Endodermal cell (in vitro differentiated cells): Measurements from ENCODE around the gene OCA2. TPM values are rescaled to one million over a fixed set of nuclear protein-coding genes. Genes with fewer than 3 reads are reported as not detected.

Source experiments
- DNase-seq: peaks from one replicate; pipeline ENCODE4 v3.0.0-alpha.2; 2017
- H3K27ac ChIP-seq: 2 replicates; pipeline ENCODE4 v1.5.1; 2013; ENCODE audit warnings: mild to moderate bottlenecking, low read depth, low read length, moderate library complexity
- H3K27me3 ChIP-seq: 2 replicates; pipeline ENCODE4 v1.6.1; 2013; ENCODE audit warnings: mild to moderate bottlenecking, low read length, moderate library complexity; ENCODE audit not compliant: insufficient read depth, control insufficient read depth, poor library complexity, severe bottlenecking
- H3K36me3 ChIP-seq: 2 replicates; pipeline ENCODE4 v1.7.0; 2013; ENCODE audit warnings: mild to moderate bottlenecking, low read length, moderate library complexity; ENCODE audit not compliant: control insufficient read depth, insufficient read depth
- H3K4me1 ChIP-seq: one replicate; pipeline ENCODE4 v1.7.0; 2013; ENCODE audit warnings: low read length; ENCODE audit not compliant: control insufficient read depth, insufficient read depth
- H3K4me3 ChIP-seq: 2 replicates; pipeline ENCODE4 v1.5.1; 2013; ENCODE audit warnings: mild to moderate bottlenecking, low read length, moderate library complexity
- H3K9ac ChIP-seq: 2 replicates; pipeline ENCODE4 v1.6.1; 2013; ENCODE audit warnings: mild to moderate bottlenecking, low read length, moderate library complexity; ENCODE audit not compliant: poor library complexity, severe bottlenecking; ENCODE audit errors: extremely low read depth
- H3K9me3 ChIP-seq: 2 replicates; pipeline ENCODE4 v1.6.1; 2013; ENCODE audit warnings: mild to moderate bottlenecking, low read length, moderate library complexity; ENCODE audit not compliant: control insufficient read depth
- H3K27ac Mint-ChIP-seq: 2 replicates; pipeline ENCODE4 v1.8.0; 2020; ENCODE audit warnings: mixed read lengths
- H3K27me3 Mint-ChIP-seq: 2 replicates; pipeline ENCODE4 v1.8.0; 2021; ENCODE audit warnings: mild to moderate bottlenecking, mixed read lengths; ENCODE audit not compliant: insufficient read depth
- H3K36me3 Mint-ChIP-seq: 2 replicates; pipeline ENCODE4 v1.8.0; 2020; ENCODE audit warnings: low read depth, mixed read lengths
- H3K4me1 Mint-ChIP-seq: 2 replicates; pipeline ENCODE4 v1.8.0; 2020; ENCODE audit warnings: mixed read lengths
- H3K4me3 Mint-ChIP-seq: 2 replicates; pipeline ENCODE4 v1.8.0; 2020; ENCODE audit warnings: mild to moderate bottlenecking, moderate library complexity, mixed read lengths
- H3K9me3 Mint-ChIP-seq: 2 replicates; pipeline ENCODE4 v1.8.0; 2020; ENCODE audit warnings: mild to moderate bottlenecking, mixed read lengths
- CTCF ChIP-seq: fragments of 200-600 bp; sonication (generic); conservative IDR thresholded peaks from 2 replicates; pipeline ENCODE4 v1.5.0; 2021; ENCODE audit warnings: antibody characterized with exemption, mild to moderate bottlenecking
- WGBS, 2 experiments: methylation state at CpG; one replicate each; pipeline versions ENCODE4 v1.1.5 to v1.1.7; 2013; ENCODE audit warnings: missing lambda C conversion rate in 2 of 2, mixed read lengths in 1 of 2; ENCODE audit not compliant: insufficient coverage in 1 of 2, insufficient read length in 1 of 2; 5-methylcytosine and 5-hydroxymethylcytosine counted together
- total RNA-seq, 2 donors: library from RNA; stranded (reverse); fragmentation: NEBNext Ultra II Directional in 1 of 2; extraction: Animal tissue kit (Norgen Biotek cat#: 25700) in 1 of 2; gene quantifications; 2 replicates in 1 of 2; 3 replicates in 1 of 2; pipeline ENCODE4 v1.2.1, GENCODE V29; 2021

OCA2 gene
- total RNA-seq, 2 donors from 2014 or later: 0.29 to 0.84 TPM

- H3K27me3 ChIP-seq: no peaks in the 10 kb centered on the region
- Mint-ChIP-seq H3K27me3 (peaks cover 3% of the 10 kb centered on the region), H3K9me3 (no peaks in the 10 kb centered on the region), H3K36me3 (no peaks in the 10 kb centered on the region), H3K4me3 (no peak overlapping the region), H3K4me1 (no peaks in the 10 kb centered on the region), H3K27ac (no peak overlapping the region)
- no peaks in the 10 kb centered on the region for H3K9me3 ChIP-seq
- TF ChIP-seq CTCF: no peak
- no peak overlapping the region for H3K9ac ChIP-seq
- no peak for DNase-seq
- H3K36me3 ChIP-seq: no peaks in the 10 kb centered on the region
- 95% methylated on average over 18 to 30 of the region's 30 CpGs for WGBS, 2 experiments
- H3K4me3 ChIP-seq: no peak overlapping the region
- H3K4me1 ChIP-seq: no peaks in the 10 kb centered on the region
- no peak overlapping the region for H3K27ac ChIP-seq
These were observed 294.4 kb downstream of the OCA2 start for GRCh38 chr15:27804569-27805260.

GRCh38 chr15:27798807-27799206 is 300.3 kb downstream of the OCA2 start:
- H3K27ac Mint-ChIP-seq: no peak overlapping the region
- 66 to 75% methylated on average over 4 to 5 of the region's 5 CpGs for WGBS, 2 experiments
- H3K4me1 ChIP-seq: no peaks in the 10 kb centered on the region
- no peaks in the 10 kb centered on the region for H3K9me3 ChIP-seq
- no peak overlapping the region for H3K27ac ChIP-seq
- no peaks in the 10 kb centered on the region for H3K27me3 ChIP-seq
- no peaks in the 10 kb centered on the region for H3K36me3 ChIP-seq
- no peaks in the 10 kb centered on the region for H3K4me1 Mint-ChIP-seq
- H3K4me3 ChIP-seq: no peak overlapping the region
- no peak for TF ChIP-seq CTCF
- no peaks in the 10 kb centered on the region for H3K9me3 Mint-ChIP-seq
- H3K27me3 Mint-ChIP-seq: peaks cover 2% of the 10 kb centered on the region
- no peak for DNase-seq
- H3K4me3 Mint-ChIP-seq: no peak overlapping the region
- no peaks in the 10 kb centered on the region for H3K36me3 Mint-ChIP-seq
- no peak overlapping the region for H3K9ac ChIP-seq

GRCh38 chr15:27797765-27798164 is 301.4 kb downstream of the OCA2 start:
- DNase-seq: no peak
- Histone ChIP-seq H3K4me1 (no peaks in the 10 kb centered on the region), H3K27me3 (no peaks in the 10 kb centered on the region), H3K9me3 (no peaks in the 10 kb centered on the region), H3K36me3 (no peaks in the 10 kb centered on the region), H3K27ac (no peak overlapping the region), H3K9ac (no peak overlapping the region), H3K4me3 (no peak overlapping the region)
- 91 to 95% methylated on average over 4 to 8 of the region's 8 CpGs for WGBS, 2 experiments
- TF ChIP-seq CTCF: no peak
- Mint-ChIP-seq H3K36me3 (no peaks in the 10 kb centered on the region), H3K27me3 (peaks cover 2% of the 10 kb centered on the region), H3K4me3 (no peak overlapping the region), H3K4me1 (no peaks in the 10 kb centered on the region), H3K27ac (no peak overlapping the region), H3K9me3 (no peaks in the 10 kb centered on the region)
